ENCODE data around the gene CXorf38. TPM values are rescaled to one million over a fixed set of nuclear protein-coding genes. Genes with fewer than 3 reads are reported as not detected.

The CXorf38 gene
- total RNA-seq, 1 experiment from 2014 or later, result 10.5 TPM

DNA sequence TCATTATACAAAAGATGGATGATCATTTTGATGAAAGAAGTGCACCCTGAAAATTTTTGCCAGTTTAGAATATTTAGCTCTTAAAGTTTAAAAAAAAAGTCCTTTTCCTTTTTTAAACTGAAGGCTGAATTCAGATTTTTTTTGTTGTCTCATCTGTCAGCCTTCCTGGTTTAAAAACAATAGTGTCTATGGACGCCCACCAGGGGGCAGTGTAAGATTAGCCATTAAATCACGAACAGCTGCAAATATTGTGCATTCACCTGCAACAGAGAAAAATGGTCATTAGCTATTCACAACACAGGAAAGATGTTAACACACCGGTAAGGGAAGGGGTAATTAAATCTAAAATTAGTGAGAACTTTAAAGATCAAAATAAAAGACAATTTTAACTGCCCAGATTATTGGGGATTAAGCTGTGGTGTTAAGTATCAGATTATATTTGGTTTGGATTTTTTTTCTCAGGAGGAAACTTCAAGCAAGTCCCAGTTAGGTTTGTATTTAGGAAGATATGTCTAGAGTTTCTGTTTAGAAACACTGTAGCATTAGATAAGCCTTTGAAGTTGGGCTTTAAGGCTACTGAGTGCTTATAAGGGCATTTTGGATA, 4.4 kb upstream of the CXorf38 start:
- WGBS (ENCODE audit: extremely low coverage, insufficient read length, low lambda C conversion rate), result no CpG with 5 or more reads among the region's 3 CpGs
- no peak overlapping the region for H4K8ac ChIP-seq (replicated peaks; ENCODE audit: insufficient read length, low read depth, low read length)
- H3K27ac ChIP-seq (ENCODE audit: insufficient read length, low read depth, low read length), result no peak overlapping the region
- no peaks in the 10 kb centered on the region for H3K4me1 ChIP-seq (ENCODE audit: insufficient read depth, low read length)
- Mint-ChIP-seq H3K27ac (no peak overlapping the region), H3K27me3 (ENCODE audit: low read depth) (no peaks in the 10 kb centered on the region), H3K4me1 (peaks cover 0 to 8% of the 10 kb centered on the region in 2 experiments; a peak in 2 of 4 replicates), H3K36me3 (ENCODE audit: insufficient read depth in 1 of 3, low read depth in 3 of 3) (peaks cover 17 to 51% (median 41%) of the 10 kb centered on the region in 3 experiments), H3K4me3 (no peak overlapping the region), H3K9me3 (peaks cover 35 to 41% of the 10 kb centered on the region in 2 experiments)
- H4K20me1 ChIP-seq (ENCODE audit: control insufficient read depth, insufficient read depth, insufficient read length), result no peaks in the 10 kb centered on the region
- H3K79me2 ChIP-seq (ENCODE audit: insufficient read depth, low read length), result no peaks in the 10 kb centered on the region
- H2BK5ac ChIP-seq (ENCODE audit: insufficient read length, low read length), result no peak overlapping the region
- H3K14ac ChIP-seq (ENCODE audit: insufficient read depth, low read length), result no peak overlapping the region
- H3K56ac ChIP-seq (ENCODE audit: insufficient read length, low read depth, low read length), result no peak overlapping the region
- H2BK15ac ChIP-seq (ENCODE audit: low read depth, low read length), result no peak overlapping the region
- H4K91ac ChIP-seq (ENCODE audit: insufficient read length, low read depth, low read length), result no peak overlapping the region
- no peak overlapping the region for H2AFZ ChIP-seq (ENCODE audit: low read length)
- H3K23me2 ChIP-seq (ENCODE audit: insufficient read length, low read depth, low read length, poor library complexity, severe bottlenecking), result no peaks in the 10 kb centered on the region
- H3K9ac ChIP-seq (ENCODE audit: extremely low read depth, insufficient read length, low read length), result no peak overlapping the region
- H3K9me3 ChIP-seq (ENCODE audit: control insufficient read depth, low read depth, low read length), result no peaks in the 10 kb centered on the region
- H3K18ac ChIP-seq (ENCODE audit: insufficient read length, low read depth, low read length), result no peak overlapping the region
- H3T11ph ChIP-seq (ENCODE audit: low read length), result no peak overlapping the region
- no peak overlapping the region for H2BK120ac ChIP-seq (ENCODE audit: low read depth, low read length, poor library complexity, severe bottlenecking)
- H4K5ac ChIP-seq (ENCODE audit: insufficient read length, low read depth, low read length), result no peak overlapping the region
- no peak overlapping the region for H3K23ac ChIP-seq (ENCODE audit: insufficient read length, low read depth, low read length)
- no peaks in the 10 kb centered on the region for H3K27me3 ChIP-seq (ENCODE audit: insufficient read depth, low read length)
- no peak overlapping the region for H2AK5ac ChIP-seq (ENCODE audit: insufficient read length, low read length)
- peak; percentile 81 for TF ChIP-seq CTCF (conservative IDR thresholded peaks at IDR 0.05)
- DNase-seq, result peak; percentile 52
- H2BK20ac ChIP-seq (ENCODE audit: low read depth, low read length, poor library complexity, severe bottlenecking), result no peak overlapping the region
- no peaks in the 10 kb centered on the region for H3K79me1 ChIP-seq (ENCODE audit: insufficient read depth, low read depth, low read length, poor library complexity, severe bottlenecking)
- H3K4me2 ChIP-seq (ENCODE audit: insufficient read depth, insufficient read length, low read length), result no peak overlapping the region
- no peak overlapping the region for H3K4ac ChIP-seq (ENCODE audit: low read depth, low read length)
- H2BK12ac ChIP-seq (ENCODE audit: insufficient read length, low read depth, low read length), result no peak overlapping the region
